NB4 (cell line): ENCODE results near the gene NFKB1.

Source experiments
- DNase-seq: peaks from one replicate; pipeline ENCODE4 v3.0.0; 2010; ENCODE audit warnings: low read depth
- H3K4me3 ChIP-seq: one replicate; pipeline ENCODE4 v1.5.1; 2011; ENCODE audit warnings: mild to moderate bottlenecking, low read depth, low read length, moderate library complexity
- MYC ChIP-seq: IDR thresholded peaks from 2 replicates; pipeline ENCODE4 v1.6.1; 2011; ENCODE audit warnings: low read depth, low read length
- POLR2A ChIP-seq: IDR thresholded peaks from 2 replicates; pipeline ENCODE4 v1.6.1; 2011; ENCODE audit warnings: mild to moderate bottlenecking; ENCODE audit not compliant: insufficient read length; ENCODE audit errors: extremely low read depth
- TF ChIP-seq, protein P1 (sequence below): IDR thresholded peaks from 2 replicates; pipeline ENCODE4 v1.6.1; 2011; ENCODE audit warnings: low read depth, low read length
- TF ChIP-seq, protein P2 (sequence below): IDR thresholded peaks from one replicate; pipeline ENCODE4 v1.5.1; 2012; ENCODE audit warnings: low read depth, low read length

Gene NFKB1

GRCh38 chr4:102553982-102554381 is 52.8 kb downstream of the NFKB1 start:
- DNase-seq, result no peak
- TF ChIP-seq POLR2A (no peak), MYC (no peak)
- TF ChIP-seq, protein P1, sequence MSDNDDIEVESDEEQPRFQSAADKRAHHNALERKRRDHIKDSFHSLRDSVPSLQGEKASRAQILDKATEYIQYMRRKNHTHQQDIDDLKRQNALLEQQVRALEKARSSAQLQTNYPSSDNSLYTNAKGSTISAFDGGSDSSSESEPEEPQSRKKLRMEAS, result no peak
- TF ChIP-seq, protein P2, sequence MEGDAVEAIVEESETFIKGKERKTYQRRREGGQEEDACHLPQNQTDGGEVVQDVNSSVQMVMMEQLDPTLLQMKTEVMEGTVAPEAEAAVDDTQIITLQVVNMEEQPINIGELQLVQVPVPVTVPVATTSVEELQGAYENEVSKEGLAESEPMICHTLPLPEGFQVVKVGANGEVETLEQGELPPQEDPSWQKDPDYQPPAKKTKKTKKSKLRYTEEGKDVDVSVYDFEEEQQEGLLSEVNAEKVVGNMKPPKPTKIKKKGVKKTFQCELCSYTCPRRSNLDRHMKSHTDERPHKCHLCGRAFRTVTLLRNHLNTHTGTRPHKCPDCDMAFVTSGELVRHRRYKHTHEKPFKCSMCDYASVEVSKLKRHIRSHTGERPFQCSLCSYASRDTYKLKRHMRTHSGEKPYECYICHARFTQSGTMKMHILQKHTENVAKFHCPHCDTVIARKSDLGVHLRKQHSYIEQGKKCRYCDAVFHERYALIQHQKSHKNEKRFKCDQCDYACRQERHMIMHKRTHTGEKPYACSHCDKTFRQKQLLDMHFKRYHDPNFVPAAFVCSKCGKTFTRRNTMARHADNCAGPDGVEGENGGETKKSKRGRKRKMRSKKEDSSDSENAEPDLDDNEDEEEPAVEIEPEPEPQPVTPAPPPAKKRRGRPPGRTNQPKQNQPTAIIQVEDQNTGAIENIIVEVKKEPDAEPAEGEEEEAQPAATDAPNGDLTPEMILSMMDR, result no peak
- no peak overlapping the region for H3K4me3 ChIP-seq

GRCh38 chr4:102554482-102554881 is 53.3 kb downstream of the NFKB1 start:
- H3K4me3 ChIP-seq, result no peak overlapping the region
- TF ChIP-seq POLR2A (no peak), MYC (no peak)
- TF ChIP-seq, protein P1, result no peak
- TF ChIP-seq, protein P2, result no peak
- no peak for DNase-seq

DNA sequence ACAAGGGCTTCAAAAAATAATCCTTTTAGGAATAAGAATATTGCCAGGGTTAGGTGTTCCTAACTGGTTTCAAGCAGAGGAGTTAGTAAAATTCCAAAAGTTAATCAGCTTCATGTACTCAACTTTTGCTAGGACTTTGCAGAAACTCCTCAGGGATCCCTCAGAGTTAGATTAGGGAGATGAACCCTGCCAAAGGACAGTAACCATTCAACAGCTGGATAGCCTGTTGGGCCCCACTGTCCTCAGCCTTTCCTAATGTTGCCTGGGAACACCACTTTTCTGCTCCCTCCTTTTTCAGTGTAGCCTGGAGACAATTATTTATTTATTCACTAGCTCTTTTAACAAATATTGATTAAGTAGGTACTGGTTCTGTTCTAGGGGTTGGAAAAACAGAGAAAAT is 53.8 kb downstream of the NFKB1 start:
- no peak for DNase-seq
- H3K4me3 ChIP-seq, result no peak overlapping the region
- TF ChIP-seq, protein P2, result no peak
- TF ChIP-seq MYC, result no peak
- TF ChIP-seq, protein P1, result no peak

- no peak overlapping the region for H3K4me3 ChIP-seq
- TF ChIP-seq, protein P1, result no peak
- TF ChIP-seq MYC, result no peak
- TF ChIP-seq POLR2A, result no peak
- TF ChIP-seq, protein P2, result no peak
- no peak for DNase-seq
Measured at GRCh38 chr4:102557636-102558035, 56.5 kb downstream of the NFKB1 start.

DNA sequence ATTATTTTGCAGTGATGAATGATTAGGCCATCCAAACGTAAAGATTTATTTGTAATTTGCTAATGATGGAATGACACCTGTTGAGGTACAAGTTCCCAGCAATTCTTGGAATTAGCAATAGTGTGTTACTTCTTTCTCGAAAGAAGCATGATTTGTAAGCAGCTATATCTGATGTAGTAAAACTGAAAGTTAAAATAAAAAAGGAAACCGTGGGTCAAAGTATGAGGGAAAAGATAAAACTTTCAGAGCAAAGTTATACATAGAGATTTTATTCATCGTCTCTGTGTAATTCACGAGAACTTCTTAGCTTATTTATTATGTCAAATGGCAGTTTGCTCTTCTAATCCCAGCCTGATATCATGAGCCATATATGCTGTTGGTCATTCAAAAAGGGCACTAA is 59.0 kb downstream of the NFKB1 start:
- H3K4me3 ChIP-seq, result no peak overlapping the region
- TF ChIP-seq POLR2A (no peak), MYC (no peak)
- TF ChIP-seq, protein P2, result no peak
- TF ChIP-seq, protein P1, result no peak
- DNase-seq, result no peak

- TF ChIP-seq, protein P1, result no peak
- no peak for TF ChIP-seq POLR2A
- TF ChIP-seq, protein P2, result no peak
- TF ChIP-seq MYC, result no peak
- H3K4me3 ChIP-seq, result no peak overlapping the region
- no peak for DNase-seq
Measured at GRCh38 chr4:102560571-102561341, 59.6 kb downstream of the NFKB1 start.
